ENCODE data around the gene VWF.
A peak's percentile ranks its signal among the peaks of the same experiment; 100 is the strongest.

VWF gene

DNA sequence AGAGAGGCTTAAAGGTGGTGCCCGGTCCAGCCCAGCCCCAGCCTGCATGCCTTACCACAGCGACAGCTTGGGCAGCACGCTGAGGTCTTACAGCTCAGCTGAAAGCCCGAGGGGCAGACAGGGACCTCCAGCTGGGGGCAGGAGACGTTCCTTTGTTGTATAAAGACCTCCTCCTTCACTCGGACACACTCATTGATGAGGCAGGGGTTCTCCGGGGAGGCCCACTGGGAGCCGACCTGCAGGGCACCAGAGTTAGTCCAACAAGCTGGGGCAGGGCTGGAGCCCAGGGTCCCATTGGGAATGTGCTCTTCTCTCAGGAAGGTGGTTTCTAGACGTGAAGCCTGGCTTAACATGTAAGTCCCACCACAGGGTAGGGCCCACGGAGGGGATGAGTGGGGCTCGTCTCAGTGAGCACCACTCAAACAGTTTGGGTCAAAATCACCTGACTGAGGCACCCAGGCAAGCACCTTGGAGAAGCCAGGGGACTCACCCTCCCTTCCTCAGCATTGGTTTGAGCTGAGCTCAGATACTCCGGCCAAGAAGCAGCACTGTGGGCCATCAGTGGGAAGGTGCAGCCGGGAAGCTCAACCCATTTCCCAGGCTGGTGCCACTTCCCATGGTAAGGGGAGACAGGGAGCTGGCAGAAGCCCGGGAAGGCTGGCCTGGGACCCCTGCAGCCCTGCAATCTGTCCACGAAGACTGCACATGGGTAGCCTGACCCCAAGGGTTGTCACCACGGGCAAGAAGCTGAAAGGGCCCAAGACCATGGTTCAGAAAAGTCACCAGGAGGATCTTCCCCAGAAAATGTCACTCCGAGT is 155.1 kb downstream of the VWF start:
- H4K20me1 ChIP-seq (ENCODE audit: insufficient read depth, low read length): no peaks in the 10 kb centered on the region
- H3K9me3 ChIP-seq (ENCODE audit: insufficient read depth, low read length): no peaks in the 10 kb centered on the region
- no peaks in the 10 kb centered on the region for H3K79me2 ChIP-seq (ENCODE audit: low read length)
- H3K4me3 ChIP-seq (ENCODE audit: low read length): no peak overlapping the region
- no peak overlapping the region for H3K9ac ChIP-seq (ENCODE audit: low read length)
- H3K27ac ChIP-seq (ENCODE audit: low read length): no peak overlapping the region
- peaks cover 27% of the 10 kb centered on the region for H3K27me3 ChIP-seq (ENCODE audit: low read depth, low read length)
- H3K4me1 ChIP-seq (ENCODE audit: low read length): no peaks in the 10 kb centered on the region
- H3K36me3 ChIP-seq (replicated peaks; ENCODE audit: low read depth, low read length): no peaks in the 10 kb centered on the region
- no peak overlapping the region for H2AFZ ChIP-seq (ENCODE audit: low read depth, low read length)
- H3K4me2 ChIP-seq (ENCODE audit: low read length): no peak overlapping the region
- TF ChIP-seq, protein P1, sequence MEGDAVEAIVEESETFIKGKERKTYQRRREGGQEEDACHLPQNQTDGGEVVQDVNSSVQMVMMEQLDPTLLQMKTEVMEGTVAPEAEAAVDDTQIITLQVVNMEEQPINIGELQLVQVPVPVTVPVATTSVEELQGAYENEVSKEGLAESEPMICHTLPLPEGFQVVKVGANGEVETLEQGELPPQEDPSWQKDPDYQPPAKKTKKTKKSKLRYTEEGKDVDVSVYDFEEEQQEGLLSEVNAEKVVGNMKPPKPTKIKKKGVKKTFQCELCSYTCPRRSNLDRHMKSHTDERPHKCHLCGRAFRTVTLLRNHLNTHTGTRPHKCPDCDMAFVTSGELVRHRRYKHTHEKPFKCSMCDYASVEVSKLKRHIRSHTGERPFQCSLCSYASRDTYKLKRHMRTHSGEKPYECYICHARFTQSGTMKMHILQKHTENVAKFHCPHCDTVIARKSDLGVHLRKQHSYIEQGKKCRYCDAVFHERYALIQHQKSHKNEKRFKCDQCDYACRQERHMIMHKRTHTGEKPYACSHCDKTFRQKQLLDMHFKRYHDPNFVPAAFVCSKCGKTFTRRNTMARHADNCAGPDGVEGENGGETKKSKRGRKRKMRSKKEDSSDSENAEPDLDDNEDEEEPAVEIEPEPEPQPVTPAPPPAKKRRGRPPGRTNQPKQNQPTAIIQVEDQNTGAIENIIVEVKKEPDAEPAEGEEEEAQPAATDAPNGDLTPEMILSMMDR (IDR thresholded peaks at IDR 0.05; ENCODE audit: low read depth, low read length): no peak
- no peak for TF ChIP-seq EZH2phosphoT487 (IDR thresholded peaks at IDR 0.05; ENCODE audit: low read depth)

DNA sequence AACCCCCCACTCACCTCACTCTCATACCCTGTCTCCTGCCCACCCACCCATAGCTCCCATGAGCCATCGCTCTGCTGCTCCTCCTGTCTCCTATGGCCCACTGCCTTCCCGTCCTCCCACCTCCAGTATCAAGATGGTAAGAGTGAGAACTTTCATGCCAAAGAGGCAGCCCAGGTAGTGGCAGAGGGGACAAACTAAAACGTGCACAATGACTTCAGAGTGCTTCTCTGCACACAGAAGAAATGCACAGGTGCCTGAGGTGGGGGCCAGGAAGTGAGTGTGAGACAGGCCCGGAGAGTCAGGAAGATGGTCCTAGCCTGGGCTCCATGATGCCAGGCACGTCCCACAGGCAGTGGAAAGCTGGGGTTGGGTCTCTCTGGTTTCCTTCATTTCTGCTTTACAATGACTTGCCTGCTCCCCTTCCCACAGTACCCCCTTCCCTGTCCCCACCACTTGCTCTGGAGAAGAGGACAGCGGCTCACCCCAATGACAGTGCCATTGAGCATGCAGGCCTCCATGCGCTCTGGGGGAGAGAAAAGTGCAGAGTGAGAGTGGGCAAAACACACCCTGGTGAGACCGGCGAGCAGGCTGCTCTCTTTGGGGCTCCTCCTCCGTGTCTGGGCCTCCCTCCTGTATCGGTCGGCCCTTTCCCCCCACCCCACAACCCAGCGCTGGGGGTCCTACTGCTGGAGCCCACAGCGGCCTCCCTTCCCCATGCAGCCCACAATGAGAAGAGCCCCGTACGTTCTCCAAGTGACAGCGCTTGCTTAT is 156.6 kb downstream of the VWF start:
- no peaks in the 10 kb centered on the region for H3K9me3 ChIP-seq (ENCODE audit: insufficient read depth, low read length)
- no peak overlapping the region for H3K4me3 ChIP-seq (ENCODE audit: low read length)
- H3K27me3 ChIP-seq (ENCODE audit: low read depth, low read length): peaks cover 18% of the 10 kb centered on the region; the same call in 1 of the 2 replicates
- H3K9ac ChIP-seq (ENCODE audit: low read length): no peak overlapping the region
- no peak overlapping the region for H3K4me2 ChIP-seq (ENCODE audit: low read length)
- TF ChIP-seq EZH2phosphoT487 (IDR thresholded peaks at IDR 0.05; ENCODE audit: low read depth): no peak
- TF ChIP-seq, protein P1 (IDR thresholded peaks at IDR 0.05; ENCODE audit: low read depth, low read length): no peak
- H3K27ac ChIP-seq (ENCODE audit: low read length): no peak overlapping the region
- no peaks in the 10 kb centered on the region for H3K4me1 ChIP-seq (ENCODE audit: low read length)
- H2AFZ ChIP-seq (ENCODE audit: low read depth, low read length): no peak overlapping the region
- H3K79me2 ChIP-seq (ENCODE audit: low read length): no peaks in the 10 kb centered on the region
- H4K20me1 ChIP-seq (ENCODE audit: insufficient read depth, low read length): no peaks in the 10 kb centered on the region
- H3K36me3 ChIP-seq (replicated peaks; ENCODE audit: low read depth, low read length): no peaks in the 10 kb centered on the region

DNA sequence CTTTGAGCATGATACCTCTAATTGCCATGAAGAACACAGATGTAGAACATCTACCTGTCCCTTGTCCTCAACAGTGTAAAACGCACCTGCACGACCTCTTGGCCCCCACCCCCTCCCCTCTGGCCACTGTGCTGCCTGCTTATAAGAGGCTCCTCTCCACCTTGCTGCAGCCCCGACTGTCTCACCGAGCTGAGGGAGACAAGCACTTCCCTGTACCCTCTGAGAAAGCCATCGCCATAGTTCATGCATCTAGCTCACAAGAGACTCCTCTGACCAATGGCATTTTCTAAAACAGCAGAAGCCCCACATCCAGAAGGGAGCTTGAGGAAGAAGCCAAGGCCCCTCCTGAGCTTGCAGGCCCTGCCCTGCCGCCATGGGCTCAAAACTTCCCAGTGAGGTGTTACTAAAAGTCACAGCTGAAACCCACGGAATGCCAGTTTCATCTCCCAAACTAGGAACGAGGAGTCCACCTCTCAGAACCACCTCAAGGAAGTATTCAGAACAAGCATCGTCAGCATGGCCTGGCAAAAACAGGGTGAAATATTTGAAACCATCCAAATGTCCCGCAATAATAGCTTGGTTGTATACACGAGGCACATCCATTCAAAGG is 157.9 kb downstream of the VWF start:
- no peak overlapping the region for H3K4me3 ChIP-seq (ENCODE audit: low read length)
- no peaks in the 10 kb centered on the region for H4K20me1 ChIP-seq (ENCODE audit: insufficient read depth, low read length)
- H3K79me2 ChIP-seq (ENCODE audit: low read length): no peaks in the 10 kb centered on the region
- H3K27ac ChIP-seq (ENCODE audit: low read length): no peak overlapping the region
- H2AFZ ChIP-seq (ENCODE audit: low read depth, low read length): peak overlapping the region; percentile 52; the same call in 1 of the 2 replicates
- H3K9ac ChIP-seq (ENCODE audit: low read length): no peak overlapping the region
- no peaks in the 10 kb centered on the region for H3K36me3 ChIP-seq (replicated peaks; ENCODE audit: low read depth, low read length)
- no peaks in the 10 kb centered on the region for H3K4me1 ChIP-seq (ENCODE audit: low read length)
- no peak for TF ChIP-seq EZH2phosphoT487 (IDR thresholded peaks at IDR 0.05; ENCODE audit: low read depth)
- H3K9me3 ChIP-seq (ENCODE audit: insufficient read depth, low read length): no peaks in the 10 kb centered on the region
- H3K27me3 ChIP-seq (ENCODE audit: low read depth, low read length): peaks cover 8% of the 10 kb centered on the region; the same call in 1 of the 2 replicates
- H3K4me2 ChIP-seq (ENCODE audit: low read length): no peak overlapping the region

DNA sequence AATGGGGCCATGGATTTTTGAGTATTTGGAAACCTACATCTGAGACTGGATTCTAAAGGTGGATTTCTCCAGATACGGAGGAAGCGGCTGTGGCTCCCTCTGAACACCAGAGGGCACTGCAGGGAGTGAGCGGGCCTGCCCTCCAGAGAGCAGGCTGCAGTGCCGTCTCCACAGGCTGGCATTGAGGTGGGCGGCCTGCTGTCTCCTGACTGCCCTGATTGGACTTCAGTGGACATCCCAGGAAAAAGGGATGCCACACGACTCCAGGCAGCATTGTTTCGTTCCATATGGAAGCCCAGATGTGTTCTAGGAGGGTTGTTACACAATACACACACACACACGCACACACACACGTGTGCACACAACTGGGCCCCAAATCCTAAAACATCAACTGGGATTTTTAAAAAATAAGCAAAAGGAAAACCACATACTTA is 158.5 kb downstream of the VWF start:
- no peak overlapping the region for H3K27ac ChIP-seq (ENCODE audit: low read length)
- no peak overlapping the region for H3K4me2 ChIP-seq (ENCODE audit: low read length)
- H4K20me1 ChIP-seq (ENCODE audit: insufficient read depth, low read length): no peaks in the 10 kb centered on the region
- H3K36me3 ChIP-seq (replicated peaks; ENCODE audit: low read depth, low read length): no peaks in the 10 kb centered on the region
- H3K4me3 ChIP-seq (ENCODE audit: low read length): no peak overlapping the region
- peak overlapping the region; percentile 52 for H2AFZ ChIP-seq (ENCODE audit: low read depth, low read length)
- H3K9ac ChIP-seq (ENCODE audit: low read length): no peak overlapping the region
- H3K9me3 ChIP-seq (ENCODE audit: insufficient read depth, low read length): no peaks in the 10 kb centered on the region
- H3K27me3 ChIP-seq (ENCODE audit: low read depth, low read length): peaks cover 7% of the 10 kb centered on the region; the same call in 1 of the 2 replicates
- no peaks in the 10 kb centered on the region for H3K79me2 ChIP-seq (ENCODE audit: low read length)
- TF ChIP-seq, protein P1 (IDR thresholded peaks at IDR 0.05; ENCODE audit: low read depth, low read length): peak; percentile 73
- no peak for TF ChIP-seq EZH2phosphoT487 (IDR thresholded peaks at IDR 0.05; ENCODE audit: low read depth)
- no peaks in the 10 kb centered on the region for H3K4me1 ChIP-seq (ENCODE audit: low read length)
